Stimulated activated effector memory CD8-positive, alpha-beta T cell treated with anti-CD3 and anti-CD28 coated beads, Interleukin-12 subunit alpha, Interleukin-12 subunit beta, amount 100 ng/mL, for 72 hours (primary cell): Measurements from ENCODE around the gene GREB1.

Experiments used
- ATAC-seq: fragments of 150-1000 bp; cut with Tn5 transposase; 2 replicates; pipeline ENCODE4 v1.10.0; 2021
- DNase-seq, 2 donors: peaks; one replicate each; pipeline ENCODE4 v3.0.0; 2021 to 2022; ENCODE audit warnings: low spot score in 2 of 2
- H3K27ac Mint-ChIP-seq: one replicate; pipeline ENCODE4 v1.8.0; 2022; ENCODE audit warnings: mild to moderate bottlenecking, mixed read lengths
- H3K36me3 Mint-ChIP-seq: one replicate; pipeline ENCODE4 v1.8.0; 2022; ENCODE audit warnings: mild to moderate bottlenecking, mixed read lengths
- H3K4me1 Mint-ChIP-seq: one replicate; pipeline ENCODE4 v1.8.0; 2022; ENCODE audit warnings: mixed read lengths
- H3K4me3 Mint-ChIP-seq: one replicate; pipeline ENCODE4 v1.8.0; 2022; ENCODE audit warnings: mild to moderate bottlenecking, mixed read lengths
- H3K9me3 Mint-ChIP-seq: one replicate; pipeline ENCODE4 v1.8.0; 2022; ENCODE audit warnings: mixed read lengths

GREB1 gene

GRCh38 chr2:11559066-11559785, 25.4 kb downstream of the GREB1 start:
- H3K4me3 Mint-ChIP-seq, result no peak overlapping the region
- no peak for DNase-seq
- no peaks in the 10 kb centered on the region for H3K9me3 Mint-ChIP-seq
- H3K36me3 Mint-ChIP-seq, result no peaks in the 10 kb centered on the region
- peaks cover 3% of the 10 kb centered on the region for H3K4me1 Mint-ChIP-seq
- no peak for ATAC-seq
- no peak overlapping the region for H3K27ac Mint-ChIP-seq

- H3K9me3 Mint-ChIP-seq, result no peaks in the 10 kb centered on the region
- no peak overlapping the region for H3K27ac Mint-ChIP-seq
- ATAC-seq (no peak), DNase-seq (no peak)
- H3K36me3 Mint-ChIP-seq, result no peaks in the 10 kb centered on the region
- H3K4me3 Mint-ChIP-seq, result no peak overlapping the region
- no peaks in the 10 kb centered on the region for H3K4me1 Mint-ChIP-seq
Measured at GRCh38 chr2:11559786-11560155, 25.9 kb downstream of the GREB1 start.

GRCh38 chr2:11560806-11561205, 27.0 kb downstream of the GREB1 start:
- no peaks in the 10 kb centered on the region for H3K36me3 Mint-ChIP-seq
- no peak for ATAC-seq
- no peak overlapping the region for H3K4me3 Mint-ChIP-seq
- DNase-seq, result no peak
- H3K4me1 Mint-ChIP-seq, result no peaks in the 10 kb centered on the region
- no peaks in the 10 kb centered on the region for H3K9me3 Mint-ChIP-seq
- no peak overlapping the region for H3K27ac Mint-ChIP-seq

GRCh38 chr2:11562011-11562410, 28.2 kb downstream of the GREB1 start:
- H3K4me3 Mint-ChIP-seq, result no peak overlapping the region
- ATAC-seq (no peak), DNase-seq (no peak)
- H3K36me3 Mint-ChIP-seq, result no peaks in the 10 kb centered on the region
- no peaks in the 10 kb centered on the region for H3K4me1 Mint-ChIP-seq
- no peak overlapping the region for H3K27ac Mint-ChIP-seq
- H3K9me3 Mint-ChIP-seq, result no peaks in the 10 kb centered on the region

- Mint-ChIP-seq H3K9me3 (no peaks in the 10 kb centered on the region), H3K4me3 (no peak overlapping the region), H3K36me3 (no peaks in the 10 kb centered on the region), H3K4me1 (no peaks in the 10 kb centered on the region), H3K27ac (no peak overlapping the region)
- ATAC-seq (no peak), DNase-seq (no peak)
Measured at GRCh38 chr2:11562476-11562875, 28.6 kb downstream of the GREB1 start.

- DNase-seq, result no peak
- Mint-ChIP-seq H3K27ac (no peak overlapping the region), H3K36me3 (no peaks in the 10 kb centered on the region), H3K9me3 (no peaks in the 10 kb centered on the region), H3K4me3 (no peak overlapping the region), H3K4me1 (no peaks in the 10 kb centered on the region)
- ATAC-seq, result no peak
Measured at GRCh38 chr2:11563784-11564666, 30.2 kb downstream of the GREB1 start.

- no peaks in the 10 kb centered on the region for H3K9me3 Mint-ChIP-seq
- no peak overlapping the region for H3K4me3 Mint-ChIP-seq
- H3K36me3 Mint-ChIP-seq, result no peaks in the 10 kb centered on the region
- H3K27ac Mint-ChIP-seq, result no peak overlapping the region
- DNase-seq, result no peak
- ATAC-seq, result no peak
- H3K4me1 Mint-ChIP-seq, result no peaks in the 10 kb centered on the region
Measured at GRCh38 chr2:11564816-11565567, 31.1 kb downstream of the GREB1 start.

GRCh38 chr2:11566383-11566782, 32.5 kb downstream of the GREB1 start:
- ATAC-seq (no peak), DNase-seq (no peak)
- no peak overlapping the region for H3K27ac Mint-ChIP-seq
- H3K4me1 Mint-ChIP-seq, result no peaks in the 10 kb centered on the region
- H3K36me3 Mint-ChIP-seq, result no peaks in the 10 kb centered on the region
- no peaks in the 10 kb centered on the region for H3K9me3 Mint-ChIP-seq
- no peak overlapping the region for H3K4me3 Mint-ChIP-seq

- Mint-ChIP-seq H3K36me3 (no peaks in the 10 kb centered on the region), H3K9me3 (no peaks in the 10 kb centered on the region), H3K4me1 (no peaks in the 10 kb centered on the region), H3K4me3 (no peak overlapping the region), H3K27ac (no peak overlapping the region)
- no peak for DNase-seq
- ATAC-seq, result no peak
Measured at GRCh38 chr2:11567631-11568031, 33.8 kb downstream of the GREB1 start.

- no peak overlapping the region for H3K4me3 Mint-ChIP-seq
- H3K4me1 Mint-ChIP-seq, result no peaks in the 10 kb centered on the region
Measured at GRCh38 chr2:11568436-11568835, 34.6 kb downstream of the GREB1 start.

GRCh38 chr2:11569636-11570035, 35.8 kb downstream of the GREB1 start:
- no peaks in the 10 kb centered on the region for H3K9me3 Mint-ChIP-seq
- ATAC-seq (no peak), DNase-seq (no peak)
- no peaks in the 10 kb centered on the region for H3K4me1 Mint-ChIP-seq
- peak overlapping the region; percentile 20 for H3K27ac Mint-ChIP-seq
- no peak overlapping the region for H3K4me3 Mint-ChIP-seq
- H3K36me3 Mint-ChIP-seq, result no peaks in the 10 kb centered on the region

More at GRCh38 chr2:11568436-11568835, 34.6 kb downstream of the GREB1 start:
- DNase-seq (no peak), ATAC-seq (no peak)
- Mint-ChIP-seq H3K27ac (no peak overlapping the region), H3K36me3 (no peaks in the 10 kb centered on the region), H3K9me3 (no peaks in the 10 kb centered on the region)

- Mint-ChIP-seq H3K4me3 (no peak overlapping the region), H3K27ac (no peak overlapping the region), H3K36me3 (no peaks in the 10 kb centered on the region), H3K9me3 (no peaks in the 10 kb centered on the region), H3K4me1 (no peaks in the 10 kb centered on the region)
- DNase-seq (no peak), ATAC-seq (no peak)
Measured at GRCh38 chr2:11571170-11571569, 37.3 kb downstream of the GREB1 start.

GRCh38 chr2:11572996-11573395, 39.2 kb downstream of the GREB1 start:
- DNase-seq (no peak), ATAC-seq (no peak)
- H3K4me1 Mint-ChIP-seq, result peaks cover 4% of the 10 kb centered on the region
- no peak overlapping the region for H3K27ac Mint-ChIP-seq
- no peaks in the 10 kb centered on the region for H3K36me3 Mint-ChIP-seq
- no peak overlapping the region for H3K4me3 Mint-ChIP-seq
- H3K9me3 Mint-ChIP-seq, result no peaks in the 10 kb centered on the region

GRCh38 chr2:11573418-11574175, 39.8 kb downstream of the GREB1 start:
- Mint-ChIP-seq H3K27ac (no peak overlapping the region), H3K4me1 (peaks cover 6% of the 10 kb centered on the region), H3K36me3 (no peaks in the 10 kb centered on the region), H3K4me3 (no peak overlapping the region), H3K9me3 (no peaks in the 10 kb centered on the region)
- ATAC-seq (no peak), DNase-seq (no peak)
